H1 (cell line): ENCODE results near the gene SDHAF4. TPM values are rescaled to one million over a fixed set of nuclear protein-coding genes. Genes with fewer than 3 reads are reported as not detected.

ENCODE experiments used
- CTCF ChIA-PET: fragments of 300-600 bp; sonication (Branson Sonifier 250); formaldehyde crosslinking; loops from one replicate; lab custom pipeline; 2021; ENCODE audit not compliant: partially characterized antibody; lab: Charles Lee
- POLR2A ChIA-PET: fragments of 300-600 bp; sonication (Branson Sonifier 250); formaldehyde crosslinking; loops from one replicate; lab custom pipeline; 2021; ENCODE audit warnings: inconsistent platforms; ENCODE audit not compliant: partially characterized antibody; lab: Charles Lee
- DNase-seq, 2 experiments: peaks; one replicate each; pipeline versions ENCODE4 v3.0.0 to v3.0.0-alpha.2; 2010 to 2022; ENCODE audit warnings: low spot score in 2 of 2, low read depth in 1 of 2, mixed read lengths in 1 of 2
- FAIRE-seq: peaks from 2 replicates; lab custom pipeline; 2011; peaks lifted over from hg19 to GRCh38; lab: Jason Lieb, UNC
- H2AFZ ChIP-seq: 2 replicates; pipeline ENCODE4 v1.8.1; 2012; ENCODE audit warnings: low read length, inconsistent platforms
- H2AK5ac ChIP-seq: 2 replicates; pipeline ENCODE4 v1.6.1; 2013; ENCODE audit warnings: low read depth, low read length
- H2BK120ac ChIP-seq: replicated peaks from 2 replicates; pipeline ENCODE3; 2013; ENCODE audit warnings: low read depth, low read length, inconsistent platforms
- H2BK12ac ChIP-seq: 2 replicates; pipeline ENCODE4 v1.6.1; 2013; ENCODE audit warnings: low read depth, low read length
- H2BK15ac ChIP-seq: 2 replicates; pipeline ENCODE4 v1.6.1; 2013; ENCODE audit warnings: low read length
- H2BK20ac ChIP-seq: 2 replicates; pipeline ENCODE4 v1.6.1; 2013; ENCODE audit warnings: low read length
- H2BK5ac ChIP-seq: 2 replicates; pipeline ENCODE4 v1.6.1; 2013; ENCODE audit warnings: low read depth, low read length
- H3K14ac ChIP-seq: 2 replicates; pipeline ENCODE4 v1.6.1; 2013; ENCODE audit warnings: inconsistent platforms; ENCODE audit not compliant: insufficient read length
- H3K18ac ChIP-seq: 2 replicates; pipeline ENCODE4 v1.6.1; 2013; ENCODE audit warnings: low read length; ENCODE audit errors: extremely low read depth
- H3K23ac ChIP-seq: 2 replicates; pipeline ENCODE4 v1.6.1; 2013; ENCODE audit warnings: inconsistent platforms; ENCODE audit not compliant: insufficient read length
- H3K23me2 ChIP-seq: 2 replicates; pipeline ENCODE4 v1.6.1; 2013; ENCODE audit warnings: low read depth, low read length
- H3K27ac ChIP-seq: 2 replicates; pipeline ENCODE4 v1.6.1; 2011; ENCODE audit warnings: low read depth, low read length, inconsistent platforms
- H3K27me3 ChIP-seq, 4 experiments: replicated peaks in 1 of 4; 1 replicate in 1 of 4; 2 replicates in 3 of 4; pipeline versions ENCODE4 v1.6.1 to v1.8.1; 2011 to 2013; ENCODE audit warnings: low read length in 3 of 4, mild to moderate bottlenecking in 3 of 4, inconsistent platforms in 2 of 4, mixed read lengths in 2 of 4, moderate library complexity in 1 of 4; ENCODE audit not compliant: control insufficient read depth in 3 of 4, insufficient read depth in 3 of 4; ENCODE audit errors: extremely low read depth in 1 of 4
- H3K36me3 ChIP-seq, 4 experiments: 2 replicates each; pipeline versions ENCODE4 v1.6.1 to v1.8.1; 2011 to 2013; ENCODE audit warnings: mild to moderate bottlenecking in 4 of 4, low read length in 3 of 4, moderate library complexity in 2 of 4, control low read depth in 1 of 4, inconsistent platforms in 1 of 4; ENCODE audit not compliant: insufficient read depth in 4 of 4, control insufficient read depth in 2 of 4
- H3K4ac ChIP-seq: replicated peaks from 2 replicates; pipeline ENCODE3; 2013; ENCODE audit warnings: low read length, low read depth, mixed read lengths, inconsistent platforms; ENCODE audit not compliant: insufficient read length
- H3K4me1 ChIP-seq, 4 experiments: replicated peaks in 1 of 4; 1 replicate in 1 of 4; 2 replicates in 3 of 4; pipeline versions ENCODE4 v1.6.1 to v1.8.1; 2011 to 2013; ENCODE audit warnings: low read length in 3 of 4, inconsistent platforms in 2 of 4, mixed read lengths in 1 of 4; ENCODE audit not compliant: insufficient read depth in 4 of 4, control insufficient read depth in 3 of 4
- H3K4me2 ChIP-seq, 2 experiments: 2 replicates each; pipeline versions ENCODE4 v1.6.1 to v1.8.1; 2011 to 2013; ENCODE audit warnings: low read depth in 2 of 2, low read length in 2 of 2, control low read depth in 1 of 2, inconsistent platforms in 1 of 2, mild to moderate bottlenecking in 1 of 2; ENCODE audit not compliant: insufficient read depth in 1 of 2
- H3K4me3 ChIP-seq, 4 experiments: fragments of 200-600, 300-600 bp in 1 of 4; sonication (generic), shearing (Covaris generic), sonication (Bioruptor Twin) in 1 of 4; 2 replicates each; pipeline versions ENCODE4 v1.5.1 to v1.8.1; 2011 to 2016; ENCODE audit warnings: low read length in 4 of 4, low read depth in 3 of 4, control low read depth in 2 of 4, inconsistent platforms in 2 of 4, mild to moderate bottlenecking in 2 of 4, mixed read lengths in 1 of 4, moderate library complexity in 1 of 4; ENCODE audit not compliant: insufficient read depth in 2 of 4; ENCODE audit errors: extremely low read depth in 1 of 4
- H3K56ac ChIP-seq: replicated peaks from 2 replicates; pipeline ENCODE3; 2013; ENCODE audit warnings: low read depth, mild to moderate bottlenecking, mixed read lengths, low read length, inconsistent platforms; ENCODE audit not compliant: insufficient read length
- H3K79me1 ChIP-seq: 2 replicates; pipeline ENCODE4 v1.6.1; 2013; ENCODE audit warnings: low read depth, low read length, control low read depth
- H3K79me2 ChIP-seq, 2 experiments: 2 replicates each; pipeline versions ENCODE4 v1.6.1 to v1.8.1; 2012 to 2013; ENCODE audit warnings: low read length in 2 of 2, mild to moderate bottlenecking in 2 of 2, inconsistent platforms in 1 of 2; ENCODE audit not compliant: insufficient read depth in 2 of 2, control insufficient read depth in 1 of 2
- H3K9ac ChIP-seq, 4 experiments: replicated peaks in 1 of 4; 1 replicate in 1 of 4; 2 replicates in 3 of 4; pipeline versions ENCODE4 v1.6.1 to v1.8.1; 2011 to 2013; ENCODE audit warnings: low read depth in 3 of 4, low read length in 3 of 4, control low read depth in 2 of 4, mild to moderate bottlenecking in 2 of 4, moderate library complexity in 2 of 4, inconsistent platforms in 1 of 4; ENCODE audit errors: extremely low read depth in 1 of 4
- H3K9me3 ChIP-seq, 2 experiments: 2 replicates each; pipeline versions ENCODE4 v1.6.1 to v1.8.1; 2012 to 2013; ENCODE audit warnings: mild to moderate bottlenecking in 2 of 2, moderate library complexity in 2 of 2, control low read depth in 1 of 2, inconsistent platforms in 1 of 2, low read depth in 1 of 2, low read length in 1 of 2, mixed read lengths in 1 of 2; ENCODE audit not compliant: insufficient read depth in 2 of 2
- H4K20me1 ChIP-seq, 2 experiments: replicated peaks in 1 of 2; 2 replicates each; pipeline versions ENCODE3 to v1.8.1; 2011 to 2013; ENCODE audit warnings: inconsistent platforms in 2 of 2, low read length in 2 of 2, mild to moderate bottlenecking in 1 of 2; ENCODE audit not compliant: insufficient read depth in 2 of 2, control insufficient read depth in 1 of 2
- H4K5ac ChIP-seq: 2 replicates; pipeline ENCODE4 v1.6.1; 2013; ENCODE audit warnings: low read length, low read depth, mixed read lengths, inconsistent platforms; ENCODE audit not compliant: insufficient read length
- H4K8ac ChIP-seq: 2 replicates; pipeline ENCODE4 v1.8.0; 2013; ENCODE audit warnings: mild to moderate bottlenecking, moderate library complexity, low read length, inconsistent platforms; ENCODE audit not compliant: insufficient read depth; ENCODE audit errors: extremely low read depth
- H4K91ac ChIP-seq: replicated peaks from 2 replicates; pipeline ENCODE3; 2013; ENCODE audit warnings: low read length, mixed read lengths, inconsistent platforms; ENCODE audit not compliant: insufficient read length
- CBX5 ChIP-seq: fragments of 300-800, 300-1000 bp; sonication (generic); IDR thresholded peaks from 2 replicates; pipeline ENCODE4 v1.7.1; 2016; ENCODE audit warnings: antibody characterized with exemption, low read length, low read depth
- CHD1 ChIP-seq: IDR thresholded peaks from 2 replicates; pipeline ENCODE4 v1.6.1; 2012; ENCODE audit warnings: low read depth, low read length, improper control_type of control experiment
- CTBP2 ChIP-seq: IDR thresholded peaks from 2 replicates; pipeline ENCODE4 v1.7.0; 2011; ENCODE audit warnings: borderline replicate concordance, mild to moderate bottlenecking, moderate library complexity, mixed read lengths, low read length; ENCODE audit not compliant: insufficient read depth, insufficient read length
- EZH2 ChIP-seq: fragments of 200-600 bp; sonication (generic); IDR thresholded peaks from 2 replicates; pipeline ENCODE4 v1.7.1; 2012; ENCODE audit warnings: low read depth, mild to moderate bottlenecking, moderate library complexity, low read length, inconsistent platforms; ENCODE audit not compliant: severe bottlenecking
- HDAC2 ChIP-seq, 2 experiments: fragments of 300-600 bp in 1 of 2; sonication (generic) in 1 of 2; IDR thresholded peaks; 2 replicates each; pipeline ENCODE4 v1.6.1; 2011 to 2012; ENCODE audit warnings: low read depth in 2 of 2, low read length in 2 of 2, mild to moderate bottlenecking in 2 of 2, moderate library complexity in 2 of 2, borderline replicate concordance in 1 of 2, inconsistent platforms in 1 of 2
- MAFK ChIP-seq: IDR thresholded peaks from 2 replicates; pipeline ENCODE4 v1.6.1; 2012; ENCODE audit warnings: low read depth, mild to moderate bottlenecking, improper control_type of control experiment, low read length
- PHF8 ChIP-seq: fragments of 200-600 bp; sonication (generic); conservative IDR thresholded peaks from 2 replicates; pipeline ENCODE4 v1.7.1; 2012; ENCODE audit warnings: low read depth, mild to moderate bottlenecking, inconsistent platforms, low read length, moderate library complexity
- RBBP5 ChIP-seq: IDR thresholded peaks from 2 replicates; pipeline ENCODE4 v1.7.1; 2012; ENCODE audit warnings: low read depth, mild to moderate bottlenecking, inconsistent platforms, low read length, moderate library complexity, borderline replicate concordance
- RFX5 ChIP-seq: IDR thresholded peaks from 2 replicates; pipeline ENCODE4 v1.6.1; 2011; ENCODE audit warnings: low read depth, low read length, improper control_type of control experiment, borderline replicate concordance
- SIX5 ChIP-seq: IDR thresholded peaks from 2 replicates; pipeline ENCODE4 v1.6.1; 2011; ENCODE audit warnings: mild to moderate bottlenecking, low read depth, low read length
- SP2 ChIP-seq: IDR thresholded peaks from 2 replicates; pipeline ENCODE4 v1.6.1; 2012; ENCODE audit warnings: mild to moderate bottlenecking, low read length, inconsistent platforms
- TBP ChIP-seq: IDR thresholded peaks from 2 replicates; pipeline ENCODE4 v1.6.1; 2011; ENCODE audit warnings: low read depth, low read length, improper control_type of control experiment
- TEAD4 ChIP-seq: IDR thresholded peaks from 2 replicates; pipeline ENCODE4 v1.6.1; 2012; ENCODE audit warnings: low read depth, low read length, inconsistent platforms, mixed read lengths
- WGBS, 2 experiments: shearing (Covaris generic) in 1 of 2; methylation state at CpG; one replicate each; pipeline versions ENCODE4 v1.1.6 to v1.1.7; 2013 to 2015; ENCODE audit warnings: low lambda C conversion rate in 2 of 2, mixed read lengths in 2 of 2, inconsistent platforms in 1 of 2, low coverage in 1 of 2, missing lambda C conversion rate in 1 of 2; ENCODE audit not compliant: insufficient replicate concordance in 2 of 2, insufficient coverage in 1 of 2, insufficient read length in 1 of 2; ENCODE audit errors: extremely low coverage in 1 of 2, missing lambda C conversion rate in 1 of 2; 5-methylcytosine and 5-hydroxymethylcytosine counted together
- polyA plus RNA-seq, 7 experiments: library from polyadenylated mRNA; depleted of rRNA in 3 of 7; stranded (reverse) in 5 of 7; unstranded in 2 of 7; fragments of >200 nt in 5 of 7; fragments of 200-250 nt in 2 of 7; gene quantifications; 1 replicate in 5 of 7; 2 replicates in 1 of 7; 4 replicates in 1 of 7; pipeline versions ENCODE4 v1.2.1 to v1.2.3, GENCODE V29; 2011 to 2013; ENCODE audit warnings: missing spikeins in 2 of 7, mixed read lengths in 2 of 7
- total RNA-seq: library from RNA; stranded (reverse); fragmentation: NEBNext Ultra II Directional; extraction: Animal tissue kit (Norgen Biotek cat#: 25700); gene quantifications from 2 replicates; pipeline ENCODE4 v1.2.1, GENCODE V29; 2021
- TF ChIP-seq, protein P1 (sequence below): IDR thresholded peaks from 2 replicates; pipeline ENCODE4 v1.6.1; 2012; ENCODE audit warnings: inconsistent platforms

SDHAF4 gene
- total and polyA plus RNA-seq, 2 of the 8 experiments (the other 6 are each of a cell fraction or from before 2014, with no cell fraction given), result 9.8 to 14.9 TPM

DNA sequence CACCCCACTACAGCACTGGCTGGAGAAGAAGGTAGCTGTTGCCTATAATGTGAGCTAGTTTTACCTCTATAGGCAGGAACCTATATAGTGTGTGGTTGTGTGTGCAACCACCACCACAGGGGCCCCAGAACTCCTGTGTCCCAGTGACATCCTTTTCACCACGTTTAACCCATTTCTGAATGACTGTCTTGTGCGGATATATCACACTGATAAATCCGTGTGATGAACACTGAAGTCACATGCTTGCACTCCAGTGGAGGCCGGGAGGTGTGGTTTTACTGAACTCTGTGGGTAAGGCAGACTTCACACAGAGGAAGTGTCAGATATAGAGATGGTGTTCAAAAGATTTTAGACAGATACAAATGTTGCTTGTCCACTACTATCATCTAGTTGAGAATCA, 32.5 kb downstream of the SDHAF4 start:
- Histone ChIP-seq H3K4ac (no peak overlapping the region), H3K56ac (no peak overlapping the region), H3K23ac (no peak overlapping the region), H2AK5ac (no peak overlapping the region), H4K8ac (no peak overlapping the region), H2BK5ac (no peak overlapping the region), H3K23me2 (no peaks in the 10 kb centered on the region), H3K36me3 (peaks cover 0 to 1% (median 0%) of the 10 kb centered on the region in 4 experiments; a peak in 1 of 8 replicates), H4K91ac (no peak overlapping the region), H4K5ac (no peak overlapping the region), H3K4me1 (peaks cover 2 to 15% (median 7%) of the 10 kb centered on the region in 4 experiments; a peak in 4 of 7 replicates), H3K79me2 (no peaks in the 10 kb centered on the region), H4K20me1 (no peaks in the 10 kb centered on the region), H3K27me3 (no peaks in the 10 kb centered on the region), H3K18ac (no peak overlapping the region), H2BK15ac (no peak overlapping the region), H3K9me3 (peaks cover 3% of the 10 kb centered on the region in 2 experiments; a peak in 2 of 4 replicates), H3K27ac (no peak overlapping the region), H3K4me2 (no peak overlapping the region), H3K14ac (no peak overlapping the region), H2BK20ac (no peak overlapping the region), H2BK120ac (no peak overlapping the region), H3K4me3 (no peak overlapping the region), H2AFZ (no peak overlapping the region), H3K9ac (no peak overlapping the region), H2BK12ac (no peak overlapping the region), H3K79me1 (no peaks in the 10 kb centered on the region)
- ChIA-PET CTCF (interaction anchor here (0.7 to 2.3 kb wide), 6 partner anchors 16 to 302 kb away, joined by 3 to 10 read pairs (median 4); partner anchors contain the start of gene SMAP1), POLR2A (no interaction called here)
- no peak for FAIRE-seq
- WGBS, 2 experiments, result 81% methylated on average over 4 of the region's 4 CpGs; no CpG with 5 or more reads in 1 of the 2 experiments
- TF ChIP-seq, protein P1, sequence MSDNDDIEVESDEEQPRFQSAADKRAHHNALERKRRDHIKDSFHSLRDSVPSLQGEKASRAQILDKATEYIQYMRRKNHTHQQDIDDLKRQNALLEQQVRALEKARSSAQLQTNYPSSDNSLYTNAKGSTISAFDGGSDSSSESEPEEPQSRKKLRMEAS, result no peak
- TF ChIP-seq CHD1, result no peak
- no peak for TF ChIP-seq SP2
- TF ChIP-seq CTBP2, result no peak
- no peak for TF ChIP-seq SIX5
- no peak for TF ChIP-seq RFX5
- no peak for TF ChIP-seq TBP
- TF ChIP-seq TEAD4, result no peak
- no peak for TF ChIP-seq EZH2
- TF ChIP-seq CBX5, result no peak
- no peak for TF ChIP-seq HDAC2 (IDR thresholded peaks at IDR 0.05; ENCODE audit: borderline replicate concordance in 1 of 2, low read depth in 2 of 2, low read length in 2 of 2)
- no peak for TF ChIP-seq PHF8
- TF ChIP-seq MAFK, result no peak
- no peak for TF ChIP-seq RBBP5
- no peak for DNase-seq
